HG03460 (cell line): Measurements from ENCODE around the gene DDX42.
A peak's percentile ranks its signal among the peaks of the same experiment; 100 is the strongest.

ENCODE experiments used
- ATAC-seq: cut with Tn5 transposase; IDR thresholded peaks from one replicate; pipeline ENCODE4 v1.9.1; 2021; ENCODE audit not compliant: unreplicated experiment

DDX42 gene

DNA sequence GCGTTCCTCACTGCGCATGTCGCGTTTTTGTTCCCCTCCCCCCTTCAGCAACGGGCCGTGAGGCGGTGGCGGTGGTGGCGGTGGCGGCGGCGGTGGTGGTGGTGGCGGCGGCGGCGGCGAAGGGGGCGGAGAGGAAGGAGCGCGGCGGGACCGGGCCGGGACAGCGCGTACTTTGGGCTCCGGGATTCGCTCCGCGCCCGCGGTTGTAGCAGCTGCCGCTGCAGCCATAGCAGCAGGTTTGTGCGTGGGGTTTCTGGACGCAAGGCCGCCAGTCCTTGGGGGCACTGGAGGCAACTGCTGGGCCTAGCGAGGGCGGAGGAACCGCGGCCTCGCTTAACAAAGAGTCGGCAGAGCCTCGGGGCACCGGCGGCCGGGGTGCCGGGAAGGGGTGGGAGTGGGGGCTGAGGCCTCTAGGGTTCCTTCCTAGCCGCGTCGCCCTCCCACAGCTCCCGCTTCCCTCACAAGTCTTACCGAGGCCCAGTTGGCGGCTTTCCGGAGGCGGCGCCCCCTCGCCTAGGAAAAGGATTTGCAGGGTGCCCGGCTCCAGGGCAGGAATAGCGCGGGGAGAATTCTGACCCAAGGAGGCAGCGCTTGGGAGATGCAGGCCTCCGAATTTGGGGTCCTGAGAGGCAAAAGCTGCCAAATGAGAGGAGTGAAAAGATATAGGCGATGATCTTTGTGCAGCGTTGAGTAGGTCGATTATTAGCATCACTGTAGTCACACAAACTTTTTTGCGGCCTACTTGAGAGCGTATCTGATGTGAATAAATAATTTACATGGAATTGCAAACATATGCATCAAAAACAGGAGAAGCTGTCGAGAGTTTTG lies at the start of gene DDX42:
Gene DDX42 (plus strand): TSS at position 30 of the 828 bp plus-strand sequence. CDS start 12,880 bp downstream, outside the sequence.
- ATAC-seq, result peak; percentile 3

DNA sequence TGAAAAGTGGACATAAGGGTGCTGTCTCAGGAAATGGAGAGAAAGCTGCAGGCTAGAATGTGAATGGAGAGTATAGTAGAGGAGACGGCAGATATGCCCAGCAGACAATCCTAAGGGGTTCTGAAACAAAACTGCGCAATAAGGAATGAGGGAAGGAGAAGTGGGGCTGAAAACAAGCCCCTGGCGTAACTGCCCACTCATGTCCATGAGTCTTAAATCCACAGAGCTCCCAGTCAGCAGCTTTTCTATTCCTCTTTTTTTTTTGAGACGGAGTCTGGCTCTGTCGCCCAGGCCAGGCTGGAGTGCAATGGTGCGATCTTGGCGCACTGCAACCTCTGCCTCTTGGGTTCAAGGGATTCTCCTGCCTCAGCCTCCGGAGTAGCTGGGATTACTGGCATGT lies 38.3 kb upstream of the DDX42 start:
- no peak for ATAC-seq

DNA sequence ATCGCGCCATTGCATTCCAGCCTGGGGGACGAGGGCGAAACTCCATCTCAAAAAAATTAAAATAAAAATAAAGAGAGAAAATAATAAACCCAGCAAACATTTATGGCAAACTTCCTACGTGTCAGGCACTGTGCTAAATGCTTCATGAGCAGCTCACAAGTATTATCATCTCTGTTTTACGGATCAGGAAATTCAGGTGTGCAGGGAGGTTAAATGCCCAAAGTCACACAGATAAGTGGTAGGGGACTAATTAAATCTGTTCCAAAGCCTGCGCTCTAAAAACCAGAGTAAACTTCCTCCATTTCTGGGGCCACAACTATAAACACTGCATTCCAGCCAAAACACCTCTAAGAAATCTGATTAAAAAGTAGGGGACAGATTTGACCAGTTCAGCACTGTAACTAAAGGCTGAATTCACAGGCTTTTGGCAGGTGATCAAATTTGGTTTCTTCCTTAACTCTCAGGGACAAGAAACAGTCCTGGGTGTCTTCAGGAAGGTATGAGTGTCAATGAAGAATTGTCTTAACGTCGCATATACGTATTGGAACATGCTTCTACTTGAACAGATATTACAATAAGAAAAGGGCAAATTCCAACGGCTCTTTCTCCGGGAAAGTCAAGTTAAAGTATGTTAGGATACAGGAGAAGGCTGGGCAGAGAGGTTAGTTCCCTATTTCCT lies 33.4 kb upstream of the DDX42 start:
- no peak for ATAC-seq

GRCh38 chr17:63741143-63741407 lies 32.9 kb upstream of the DDX42 start:
- peak; percentile 19 for ATAC-seq

- ATAC-seq, result peak; percentile 87
These were observed 32.4 kb upstream of the DDX42 start, which contains the start of gene STRADA for GRCh38 chr17:63741408-63742173. TSS of gene STRADA (minus strand) at chr17:63741799. CDS start at chr17:63728369, 13,430 bp downstream.

DNA sequence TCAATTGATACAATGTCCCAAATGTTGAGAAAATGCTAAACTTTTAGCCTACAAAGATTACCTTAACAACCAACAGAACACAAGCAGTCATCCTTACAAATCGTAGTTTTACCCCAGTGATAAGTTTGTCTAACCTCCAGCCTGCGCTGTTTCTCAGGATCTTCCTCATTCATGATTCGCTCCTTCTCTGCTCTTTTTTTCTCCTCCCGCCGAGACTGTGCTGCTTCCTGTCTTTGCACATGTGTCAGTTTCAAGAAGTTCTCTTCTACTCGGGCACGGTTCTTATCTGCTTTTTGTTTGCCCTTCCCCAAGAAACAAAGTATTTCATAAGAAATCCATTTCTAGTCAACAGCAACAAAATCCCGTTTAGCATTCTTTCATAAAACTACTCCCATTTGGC lies 22.2 kb upstream of the DDX42 start:
- no peak for ATAC-seq

DNA sequence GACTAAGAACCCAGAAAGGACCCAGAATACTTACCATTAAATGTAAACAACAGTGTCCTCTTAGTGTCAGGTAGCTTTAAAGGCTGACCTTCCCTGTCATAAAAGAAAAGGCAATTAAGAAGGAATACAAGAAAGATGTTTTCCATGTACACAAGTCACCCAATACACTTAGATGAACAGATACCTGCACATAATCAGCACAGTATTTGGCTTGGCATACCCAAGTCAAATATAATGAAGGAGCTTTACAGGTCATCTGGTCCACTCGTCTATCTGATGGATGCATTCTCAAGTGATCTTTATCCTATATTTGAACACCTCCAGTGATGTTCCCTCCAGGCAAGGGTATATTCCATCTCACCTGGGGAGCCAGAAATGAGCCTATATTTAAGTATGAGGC lies 21.3 kb upstream of the DDX42 start:
- ATAC-seq, result no peak

DNA sequence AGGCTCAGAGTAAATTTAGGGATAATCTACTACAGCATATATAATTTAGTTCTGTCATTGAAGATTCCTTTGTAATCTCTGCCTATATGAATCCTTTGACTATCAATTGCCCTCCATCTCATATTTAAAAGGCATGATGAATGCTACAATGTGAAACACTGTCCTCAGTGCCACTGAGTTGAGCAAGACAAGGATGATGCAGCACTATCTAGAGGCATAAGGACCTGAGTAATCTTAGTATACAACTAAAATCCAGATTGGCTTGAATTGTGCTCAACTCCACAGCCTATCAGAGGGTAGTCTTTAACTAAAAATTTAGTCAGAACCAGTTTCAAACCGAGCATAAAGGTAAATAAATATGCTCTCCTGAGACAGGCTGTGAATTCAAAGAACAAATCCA lies 20.8 kb upstream of the DDX42 start:
- no peak for ATAC-seq

DNA sequence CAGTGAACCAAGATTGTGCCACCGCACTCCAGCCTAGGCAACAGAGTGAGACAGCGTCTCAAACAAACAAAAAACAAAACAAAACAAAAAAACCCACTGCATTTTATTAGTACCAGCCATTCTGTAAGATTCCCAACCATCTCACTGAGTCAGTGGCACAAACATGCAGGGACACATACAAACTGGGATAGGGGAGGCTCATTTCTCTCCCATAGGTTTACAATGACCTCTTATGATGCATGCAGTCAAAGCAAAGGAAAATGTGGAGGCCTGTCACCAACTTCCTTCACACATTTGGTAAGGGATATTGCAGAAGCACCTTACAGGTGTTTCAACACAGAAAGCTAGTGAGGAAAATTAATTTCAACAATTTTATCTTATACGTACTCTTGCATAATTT lies 19.9 kb upstream of the DDX42 start:
- ATAC-seq, result no peak

DNA sequence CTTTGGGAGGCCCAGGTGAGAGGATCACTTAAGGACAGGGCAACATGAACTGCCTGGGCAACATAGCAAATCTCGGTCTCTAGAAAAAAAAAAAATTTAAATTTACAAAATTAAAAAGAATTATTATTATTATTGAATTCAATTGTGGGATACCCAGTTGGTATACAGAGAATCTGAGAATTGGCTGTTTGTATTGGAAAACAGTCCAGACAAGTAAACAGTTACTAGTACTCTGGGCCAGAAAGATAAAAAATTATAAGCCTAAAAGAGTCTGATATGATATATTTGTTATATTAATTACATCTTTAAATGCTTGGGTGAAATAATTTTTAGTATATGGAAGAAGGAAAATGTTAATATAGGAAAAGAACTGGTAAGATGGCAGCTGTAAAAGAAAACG lies 15.5 kb upstream of the DDX42 start:
- ATAC-seq, result no peak

- no peak for ATAC-seq
These were observed 13.0 kb upstream of the DDX42 start for GRCh38 chr17:63760771-63761539.

DNA sequence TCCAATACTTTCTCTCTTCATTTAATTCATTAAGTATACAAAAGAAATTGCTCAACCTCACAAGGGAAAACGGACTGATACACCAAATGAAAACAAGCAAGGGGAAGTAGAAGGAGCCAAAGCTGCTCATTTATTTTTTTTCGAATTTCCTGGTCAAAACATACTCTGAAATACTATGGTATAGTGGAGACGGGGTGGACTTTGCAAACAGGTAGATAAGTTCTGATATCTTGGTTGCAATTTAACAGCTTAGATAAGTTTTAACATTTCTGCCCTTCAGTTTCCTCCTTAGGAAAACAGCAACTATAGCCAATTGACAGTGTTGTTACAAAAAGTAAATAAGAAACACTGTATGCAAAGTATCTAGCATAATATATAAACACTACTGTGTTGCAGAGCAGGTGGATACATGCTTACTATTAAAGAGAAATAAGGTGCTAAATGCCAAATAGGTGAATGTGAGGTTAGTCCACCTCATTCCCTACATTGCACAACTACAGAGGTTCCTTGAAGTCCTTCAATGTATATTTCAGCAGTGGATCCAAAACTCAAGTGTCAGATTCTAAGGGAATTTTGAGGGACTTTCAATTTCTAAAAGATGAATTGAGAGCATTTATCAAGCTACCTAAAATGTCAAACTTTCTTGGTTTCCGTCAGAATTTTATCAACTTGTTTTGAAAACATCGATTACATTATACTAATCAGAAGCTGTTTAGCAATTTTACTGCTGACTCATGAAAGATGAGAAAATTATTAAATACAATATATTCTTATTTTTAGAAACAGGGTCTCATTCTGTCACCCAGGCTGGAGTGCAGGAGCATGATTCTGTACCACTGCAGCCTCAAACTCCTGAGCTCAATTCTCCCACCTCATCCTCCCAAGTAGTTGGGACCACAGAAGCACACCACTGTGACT lies 11.6 kb upstream of the DDX42 start:
- ATAC-seq, result no peak

- ATAC-seq, result no peak
These were observed 9.3 kb upstream of the DDX42 start for GRCh38 chr17:63764716-63765115.

DNA sequence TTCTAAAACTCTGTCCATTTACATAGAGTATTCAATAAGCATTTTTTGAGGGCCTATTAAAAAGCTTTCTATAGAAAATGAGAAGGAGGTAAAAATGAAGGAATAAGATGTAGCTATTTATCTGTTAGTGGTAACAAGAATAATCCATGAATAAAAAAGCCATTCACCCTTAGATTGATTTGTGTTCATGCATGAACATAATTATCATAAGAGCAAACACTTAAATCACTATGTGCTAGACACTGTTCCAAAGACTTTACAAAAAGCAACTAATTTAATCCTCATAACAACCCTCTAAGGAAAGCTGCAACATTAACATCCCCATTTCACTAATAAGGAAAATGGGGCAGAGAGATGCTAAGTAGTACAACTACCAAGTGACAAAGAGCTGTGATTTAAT lies 7.2 kb upstream of the DDX42 start:
- no peak for ATAC-seq

- ATAC-seq, result no peak
These were observed 5.5 kb upstream of the DDX42 start for GRCh38 chr17:63768433-63768832.

DNA sequence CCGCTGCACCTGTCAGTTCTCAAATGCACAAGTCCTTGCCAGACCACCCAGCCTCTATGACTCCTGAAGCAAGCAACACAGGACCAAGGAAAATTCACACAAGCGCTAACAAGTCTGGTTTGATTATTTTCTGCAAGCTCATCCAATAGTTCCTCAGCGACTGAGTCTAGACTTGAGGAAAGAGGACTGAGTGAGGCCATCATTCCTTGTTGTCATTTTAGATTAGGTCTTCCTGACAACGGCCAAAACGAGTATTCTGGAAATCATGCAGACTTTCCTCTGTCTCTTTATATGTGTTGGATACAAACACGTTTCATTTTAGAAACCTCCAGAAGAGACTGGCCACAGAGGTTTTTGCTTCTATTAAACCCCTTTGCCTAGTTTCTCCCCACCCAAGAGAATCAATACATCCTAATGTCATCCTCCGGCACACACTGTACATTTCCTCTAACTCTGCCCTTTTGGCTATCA lies 1.1 kb upstream of the DDX42 start:
- no peak for ATAC-seq

DNA sequence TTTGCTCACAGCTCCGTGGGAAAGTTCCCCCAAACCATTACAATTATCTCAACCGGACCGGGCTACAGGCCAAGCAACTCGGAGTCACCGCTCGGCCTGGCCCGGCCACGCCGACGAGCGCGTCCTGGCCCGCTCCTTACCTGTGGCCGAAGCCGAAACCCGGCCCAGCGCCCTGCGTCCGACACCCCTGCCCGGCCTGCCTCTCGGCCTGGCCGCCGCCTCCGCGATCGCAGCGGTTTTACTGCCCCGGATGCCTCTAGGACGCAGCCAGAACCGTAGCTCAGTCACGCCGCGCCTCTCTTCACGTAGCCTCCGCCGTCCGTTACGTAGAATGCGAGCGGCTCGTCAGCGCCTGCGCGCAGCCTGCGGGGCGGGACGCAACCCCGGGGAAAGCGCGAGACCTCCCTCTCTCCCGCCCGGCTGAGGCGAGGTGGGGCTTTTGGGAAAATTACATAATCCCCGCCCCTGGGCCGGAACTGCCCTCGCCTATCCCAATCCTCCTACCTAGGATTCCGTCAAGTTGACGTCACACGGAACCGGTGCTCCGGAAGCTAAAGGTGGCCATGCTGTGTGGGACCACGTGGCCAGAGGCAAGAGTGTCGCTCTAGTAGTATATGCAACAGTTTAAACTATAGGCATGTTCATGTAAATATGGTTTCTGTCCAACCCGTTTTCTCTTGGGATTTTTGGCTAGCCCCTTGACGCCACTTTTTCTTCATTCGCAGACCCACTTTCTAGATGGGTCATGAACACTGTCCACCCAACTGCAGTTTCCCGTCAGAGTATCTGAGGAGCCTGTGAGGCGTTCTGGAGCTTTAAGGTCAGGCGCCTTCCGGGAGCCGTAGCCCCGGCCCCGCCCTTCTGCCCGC lies 464 bp upstream of the DDX42 start, which contains the start of gene CCDC47:
Gene CCDC47 (minus strand): TSS at position 326 of the 869 bp plus-strand sequence. CDS start 7,422 bp downstream, outside the sequence.
- ATAC-seq, result peak; percentile 86

DNA sequence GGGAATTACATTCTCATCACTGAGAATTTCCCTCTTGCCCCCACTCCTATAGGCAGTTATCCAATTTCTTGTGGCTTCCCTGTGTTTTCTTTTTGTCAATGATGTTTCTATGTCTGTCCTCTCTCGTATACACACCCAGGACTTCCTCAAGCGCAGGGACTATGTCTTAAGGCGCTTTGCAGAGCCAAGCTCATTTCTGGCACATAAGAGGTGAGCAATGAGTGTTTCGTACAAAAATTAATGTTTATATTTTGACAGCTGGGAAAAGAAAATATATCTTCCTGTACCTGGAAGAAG lies 947 bp downstream of the DDX42 start:
- ATAC-seq, result no peak

- ATAC-seq, result no peak
These were observed 1.4 kb downstream of the DDX42 start for GRCh38 chr17:63775420-63775819.
